ENCODE data around the gene IFT74.

The IFT74 gene

DNA sequence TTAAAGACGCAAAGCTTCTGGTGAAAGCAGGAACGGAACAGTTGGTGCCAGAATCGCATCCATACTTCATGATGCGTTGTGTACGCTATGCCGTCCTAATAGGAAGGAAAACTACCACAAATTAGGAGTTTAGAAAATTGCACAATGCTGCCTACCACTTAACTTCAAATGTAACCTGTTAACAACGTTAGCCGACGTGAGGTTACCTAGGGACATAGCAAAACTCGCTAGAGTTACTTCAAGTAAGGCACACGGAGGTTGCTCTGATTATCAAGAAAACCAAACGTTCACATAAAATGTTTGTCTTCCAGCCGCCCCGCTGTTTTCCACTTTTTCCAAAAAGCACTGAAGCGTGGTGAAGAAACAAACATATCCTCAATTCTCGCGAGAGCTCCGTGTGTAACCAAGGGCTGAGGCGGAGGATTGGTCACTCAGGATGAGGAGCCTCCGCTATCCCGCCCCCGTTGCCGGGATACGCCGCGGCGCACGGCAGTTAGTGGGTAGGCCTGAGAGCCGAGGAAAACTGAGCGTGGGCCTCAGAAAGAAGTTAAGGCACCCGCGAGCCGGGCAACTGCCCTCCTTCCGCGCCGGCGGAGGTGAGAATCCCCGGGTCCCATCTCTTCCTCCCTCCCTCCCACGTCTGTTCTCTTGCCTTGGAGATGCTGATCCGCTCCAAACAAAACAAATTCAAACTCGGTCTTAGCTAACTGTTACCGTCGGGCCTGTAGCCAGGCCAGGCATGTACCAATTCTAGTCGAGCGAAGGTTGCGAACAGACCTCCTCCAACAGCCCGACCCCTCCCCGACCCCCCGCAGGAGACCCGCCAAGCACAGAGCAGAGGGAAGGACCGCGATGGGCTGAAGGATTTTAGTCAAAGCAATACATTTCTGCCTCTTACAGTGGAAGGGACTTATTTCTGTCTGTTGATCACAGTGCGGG is at the start of gene IFT74:
Gene IFT74 (plus strand): TSS at position 492 of the 939 bp plus-strand sequence. CDS start 5,556 bp downstream, outside the sequence.
- peak; percentile 92 for DNase-seq

DNA sequence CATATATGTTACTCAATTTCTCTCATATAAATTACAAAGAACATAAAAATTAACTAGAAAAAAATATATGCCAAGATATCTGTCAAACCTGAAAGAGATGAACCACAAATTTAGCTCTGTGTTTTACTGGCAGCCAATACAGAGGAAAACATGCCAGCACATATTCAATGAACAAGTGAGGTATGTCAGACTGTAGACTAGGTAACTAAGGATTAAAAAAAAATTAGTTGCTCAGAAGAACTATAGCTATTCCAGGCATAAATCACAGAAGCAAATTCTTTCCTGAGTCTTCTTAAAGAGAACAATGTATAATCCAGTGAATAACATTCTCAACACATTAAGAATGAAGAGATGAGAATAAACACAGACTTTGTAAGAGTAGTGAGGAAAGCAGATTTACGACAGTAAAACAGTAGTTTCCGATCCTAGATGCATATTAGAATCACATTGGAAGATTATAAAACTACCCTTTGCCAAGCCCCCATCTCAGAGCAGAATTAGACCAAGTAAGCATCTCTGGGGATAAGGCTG is 43.0 kb upstream of the IFT74 start:
- DNase-seq: no peak

- DNase-seq: no peak
Measured at GRCh38 chr9:26919698-26920097, 36.5 kb upstream of the IFT74 start.

- no peak for DNase-seq
Measured at GRCh38 chr9:26925609-26926008, 30.6 kb upstream of the IFT74 start.

DNA sequence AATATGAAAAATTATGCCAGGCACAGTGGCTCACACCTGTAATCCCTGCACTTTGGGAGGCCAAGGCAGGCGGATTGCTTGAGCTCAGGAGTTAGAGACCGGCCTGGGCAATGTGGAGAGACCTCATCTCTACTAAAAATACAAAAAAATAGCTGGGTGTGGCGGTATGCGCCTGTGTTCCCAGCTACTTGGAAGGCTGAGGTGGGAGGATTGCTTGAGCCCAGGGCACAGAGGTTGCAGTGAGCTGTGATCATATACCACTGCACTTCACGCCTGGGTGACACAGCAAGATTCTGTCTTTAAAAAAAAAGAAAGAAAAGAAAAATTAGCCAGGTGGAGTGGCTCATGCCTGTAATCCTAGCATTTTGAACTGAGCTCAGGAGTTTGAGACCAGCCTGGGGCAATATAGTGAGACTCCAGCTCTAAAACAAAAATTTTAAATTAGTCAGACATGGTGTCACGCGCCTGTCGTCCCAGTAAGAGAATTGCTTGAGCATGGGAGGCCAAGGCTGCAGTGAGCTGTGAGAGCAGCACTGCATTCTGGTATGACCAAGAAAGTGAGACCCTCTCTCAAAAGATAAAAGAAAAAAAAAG is 27.2 kb upstream of the IFT74 start:
- DNase-seq: no peak

DNA sequence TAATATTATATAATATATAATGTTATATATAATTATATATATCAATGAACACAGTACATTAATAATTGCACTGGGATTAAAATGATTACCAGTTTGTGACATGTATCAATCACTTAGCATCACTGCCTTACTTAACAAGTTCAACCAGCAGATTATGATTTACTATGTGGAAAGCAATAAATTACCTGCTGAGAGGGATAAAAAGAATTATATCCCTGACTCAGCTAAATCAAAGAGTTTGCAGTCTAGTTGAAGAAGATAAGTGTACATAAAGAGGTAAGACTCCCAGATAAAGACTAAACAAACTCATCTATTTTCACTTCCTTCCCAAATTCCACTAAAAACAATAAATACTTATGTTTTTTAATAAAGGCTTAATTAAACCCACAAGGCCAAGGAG is 20.4 kb upstream of the IFT74 start:
- no peak for DNase-seq

- DNase-seq: no peak
Measured at GRCh38 chr9:26937816-26938371, 18.3 kb upstream of the IFT74 start.

DNA sequence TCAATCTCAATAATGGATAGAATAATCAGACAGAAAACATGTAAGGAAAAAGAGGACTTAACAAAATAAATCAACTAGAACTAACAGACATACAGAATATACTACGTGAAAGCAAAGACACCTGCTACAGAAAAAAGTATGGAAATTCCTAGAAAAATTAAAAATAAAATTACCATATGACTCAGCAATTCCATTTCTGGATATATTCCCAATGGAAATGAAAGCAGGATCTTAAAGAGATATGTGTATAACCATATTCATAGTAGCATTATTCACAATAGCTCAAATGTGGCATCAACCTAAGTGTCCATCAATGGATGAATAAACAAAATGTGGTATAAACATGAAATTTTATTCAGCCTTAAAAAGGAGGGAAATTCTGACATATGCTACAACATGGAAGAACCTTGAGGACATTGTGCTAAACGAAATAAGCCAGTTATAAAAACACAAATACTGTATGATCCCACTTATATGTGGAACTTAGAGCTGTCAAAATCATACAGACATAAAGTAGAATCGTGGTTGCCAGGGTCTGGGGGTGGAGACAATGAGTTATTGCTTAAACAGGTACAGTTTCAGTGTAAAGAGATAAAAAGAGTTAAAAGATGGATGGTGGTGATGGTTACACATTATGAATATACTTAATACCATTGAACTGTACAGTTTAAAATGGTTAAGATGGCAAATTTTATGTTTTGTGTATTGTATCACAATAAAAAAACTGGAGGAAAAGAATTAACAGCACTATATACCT is 16.1 kb upstream of the IFT74 start:
- DNase-seq: no peak

GRCh38 chr9:26940779-26941178 is 15.4 kb upstream of the IFT74 start:
- no peak for DNase-seq

- DNase-seq: no peak
Measured at GRCh38 chr9:26945591-26945990, 10.6 kb upstream of the IFT74 start.

GRCh38 chr9:26946753-26947727 is 9.2 kb upstream of the IFT74 start, which contains the start of gene PLAA:
Gene PLAA, minus strand, starts transcription at chr9:26947242. Its CDS starts 197 bp downstream, at chr9:26947045.
- DNase-seq: peak; percentile 91

DNA sequence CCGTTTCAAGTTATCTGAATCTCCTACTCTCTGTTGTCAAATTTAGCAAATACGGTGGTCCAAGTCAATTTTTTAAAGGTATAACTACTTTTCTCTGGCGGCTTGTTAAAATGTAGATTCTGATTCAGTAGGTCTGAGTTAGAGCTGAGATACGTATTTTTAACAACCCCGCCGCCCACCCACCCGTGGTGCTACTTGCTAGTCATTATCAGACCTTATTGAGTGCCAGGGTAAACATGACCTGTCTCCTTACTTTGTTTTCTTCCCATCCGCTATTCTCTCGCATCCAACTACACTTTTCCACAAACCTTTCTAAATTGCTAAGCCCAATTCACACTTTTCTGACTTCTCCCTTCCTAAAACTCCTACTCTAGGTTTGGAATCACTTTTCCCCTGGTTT is 8.5 kb upstream of the IFT74 start:
- DNase-seq: peak; percentile 64

- no peak for DNase-seq
Measured at GRCh38 chr9:26949637-26950069, 6.6 kb upstream of the IFT74 start.

GRCh38 chr9:26950521-26950920 is 5.7 kb upstream of the IFT74 start:
- DNase-seq: no peak

GRCh38 chr9:26951794-26952193 is 4.4 kb upstream of the IFT74 start:
- no peak for DNase-seq

GRCh38 chr9:26954050-26954508 is 2.1 kb upstream of the IFT74 start:
- no peak for DNase-seq

- DNase-seq: no peak
Measured at GRCh38 chr9:26955222-26955903, 849 bp upstream of the IFT74 start.

- DNase-seq: no peak
Measured at GRCh38 chr9:26956860-26957233, 635 bp downstream of the IFT74 start.

DNA sequence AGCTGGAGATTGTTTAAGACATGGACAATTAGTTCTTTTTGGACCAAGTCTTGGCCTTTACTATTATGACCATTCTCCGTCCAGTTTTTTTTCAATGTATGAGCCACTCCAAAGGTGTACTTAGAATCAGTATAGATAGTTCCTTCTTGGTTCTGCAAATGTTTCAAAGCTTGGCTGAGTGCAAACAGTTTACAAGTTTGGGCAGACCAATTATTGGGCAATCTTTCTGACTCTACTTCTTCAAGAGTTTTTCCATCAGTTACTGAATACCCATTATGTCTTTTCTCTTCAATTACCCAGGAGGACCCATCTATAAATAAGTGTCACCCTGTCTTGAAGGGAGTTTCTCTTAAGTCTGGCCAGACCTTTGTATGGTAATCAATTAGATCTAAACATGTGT is 15.5 kb downstream of the IFT74 start:
- no peak for DNase-seq

DNA sequence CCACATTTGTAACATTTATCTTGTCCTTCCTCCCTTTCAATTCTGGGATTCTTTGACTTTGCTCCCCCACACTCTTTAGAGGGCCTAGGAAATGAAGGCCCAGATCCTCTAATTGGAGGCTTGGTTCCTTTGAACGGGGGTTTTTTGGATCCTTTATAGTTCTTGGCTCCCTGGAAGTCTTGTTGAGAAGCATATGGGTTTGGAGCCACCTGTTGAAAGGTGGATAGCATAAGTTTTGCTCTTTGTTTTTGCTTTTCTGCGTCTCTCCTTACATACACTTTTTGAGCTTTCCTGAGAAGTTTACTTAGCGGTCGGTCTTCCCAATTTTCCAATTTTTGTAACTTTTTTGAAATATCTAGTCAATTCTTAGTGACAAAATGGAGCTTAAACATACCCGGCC is 17.8 kb downstream of the IFT74 start:
- no peak for DNase-seq

DNA sequence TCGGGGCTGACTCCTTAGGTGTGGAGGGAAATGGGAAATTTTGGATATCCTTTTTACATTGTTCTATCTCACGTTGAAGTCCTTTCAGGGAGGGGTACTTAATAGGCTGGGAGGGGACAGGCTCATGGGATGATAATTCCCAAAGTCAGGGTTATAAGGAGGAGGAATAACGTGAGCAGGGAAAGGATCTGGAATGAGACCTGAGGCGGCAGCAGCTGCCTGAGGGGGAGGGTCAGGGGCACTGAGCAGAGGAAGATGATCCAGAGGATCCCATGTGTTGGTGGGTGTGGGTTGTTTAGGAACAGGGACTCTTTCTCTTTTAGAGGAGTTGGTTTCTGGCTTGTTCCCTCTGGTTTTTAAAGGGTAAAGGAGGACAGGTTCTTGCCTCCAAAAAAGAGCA is 18.7 kb downstream of the IFT74 start:
- DNase-seq: no peak

Data from activated CD8-positive, alpha-beta memory T cell treated with anti-CD3 and anti-CD28 coated beads, Interleukin-2, amount 50 U/mL, for 48 hours (primary cell).